ENCODE results near the gene STXBP5L. TPM values are rescaled to one million over a fixed set of nuclear protein-coding genes. Genes with fewer than 3 reads are reported as not detected.
"Not testable (repeated sequence)": the region's sequence is repeated elsewhere in the genome, so short reads cannot be mapped to it uniquely, and the experiment has no call there.

The STXBP5L gene
- total RNA-seq, result 1.4 TPM

- intact Hi-C loops (cut with DNase I), result no loop called here
- DNase-seq (ENCODE audit: low spot score) (peak; percentile 61), ATAC-seq (peak; percentile 76)
Observed at GRCh38 chr3:120908030-120908794, at the start of gene STXBP5L. Gene STXBP5L, plus strand, starts transcription at chr3:120908205. Its CDS starts 1,374 bp downstream, at chr3:120909579.

GRCh38 chr3:120858521-120858920 lies 49.5 kb upstream of the STXBP5L start:
- intact Hi-C loops (cut with DNase I), result no loop called here
- DNase-seq (ENCODE audit: low spot score), result no peak

GRCh38 chr3:120864541-120864940 lies 43.5 kb upstream of the STXBP5L start:
- intact Hi-C loops (cut with DNase I), result no loop called here
- DNase-seq (ENCODE audit: low spot score), result no peak
- ATAC-seq, result no peak

More at GRCh38 chr3:120858521-120858920, 49.5 kb upstream of the STXBP5L start:
- ATAC-seq, result no peak

GRCh38 chr3:120875507-120875906 lies 32.5 kb upstream of the STXBP5L start:
- no peak for ATAC-seq
- no peak for DNase-seq (ENCODE audit: low spot score)
- intact Hi-C loops (cut with DNase I), result no loop called here

GRCh38 chr3:120875989-120876388 lies 32.0 kb upstream of the STXBP5L start:
- intact Hi-C loops (cut with DNase I), result no loop called here
- DNase-seq (ENCODE audit: low spot score), result no peak
- ATAC-seq, result no peak

GRCh38 chr3:120879411-120879810 lies 28.6 kb upstream of the STXBP5L start:
- no peak for DNase-seq (ENCODE audit: low spot score)
- no peak for ATAC-seq
- intact Hi-C loops (cut with DNase I), result no loop called here

GRCh38 chr3:120892921-120893320 lies 15.1 kb upstream of the STXBP5L start:
- no peak for DNase-seq (ENCODE audit: low spot score)

GRCh38 chr3:120894316-120895057 lies 13.5 kb upstream of the STXBP5L start:
- intact Hi-C loops (cut with DNase I), result no loop called here
- ATAC-seq, result no peak
- DNase-seq (ENCODE audit: low spot score), result no peak

More at GRCh38 chr3:120892921-120893320, 15.1 kb upstream of the STXBP5L start:
- intact Hi-C loops (cut with DNase I), result no loop called here
- no peak for ATAC-seq

- intact Hi-C loops (cut with DNase I); DNase-seq (ENCODE audit: low spot score); ATAC-seq: not testable (repeated sequence)
Observed at GRCh38 chr3:120901716-120902115, 6.3 kb upstream of the STXBP5L start.

- no peak for ATAC-seq
- intact Hi-C loops (cut with DNase I), result no loop called here
- DNase-seq (ENCODE audit: low spot score), result no peak
Observed at GRCh38 chr3:120903221-120903620, 4.8 kb upstream of the STXBP5L start.

- intact Hi-C loops (cut with DNase I), result no loop called here
- no peak for DNase-seq (ENCODE audit: low spot score)
- ATAC-seq, result peak; percentile 22
Observed at GRCh38 chr3:120907659-120908029, 361 bp upstream of the STXBP5L start.

- intact Hi-C loops (cut with DNase I), result no loop called here
- no peak for ATAC-seq
- DNase-seq (ENCODE audit: low spot score), result no peak
Observed at GRCh38 chr3:120908795-120909601, 993 bp downstream of the STXBP5L start.

GRCh38 chr3:120909602-120909878 lies 1.5 kb downstream of the STXBP5L start:
- no peak for DNase-seq (ENCODE audit: low spot score)
- intact Hi-C loops (cut with DNase I), result no loop called here
- ATAC-seq, result no peak

GRCh38 chr3:120926146-120926545 lies 18.1 kb downstream of the STXBP5L start:
- intact Hi-C loops (cut with DNase I), result no loop called here
- no peak for DNase-seq (ENCODE audit: low spot score)
- ATAC-seq, result no peak

GRCh38 chr3:120928991-120929390 lies 21.0 kb downstream of the STXBP5L start:
- intact Hi-C loops (cut with DNase I), result no loop called here
- no peak for ATAC-seq
- DNase-seq (ENCODE audit: low spot score), result no peak

GRCh38 chr3:120931593-120931992 lies 23.6 kb downstream of the STXBP5L start:
- no peak for ATAC-seq
- intact Hi-C loops (cut with DNase I), result no loop called here
- DNase-seq (ENCODE audit: low spot score), result no peak

GRCh38 chr3:120956143-120956542 lies 48.1 kb downstream of the STXBP5L start:
- no peak for DNase-seq (ENCODE audit: low spot score)

GRCh38 chr3:120982608-120983320 lies 74.8 kb downstream of the STXBP5L start:
- DNase-seq (ENCODE audit: low spot score) (no peak), ATAC-seq (no peak)
- intact Hi-C loops (cut with DNase I), result no loop called here

More at GRCh38 chr3:120956143-120956542, 48.1 kb downstream of the STXBP5L start:
- intact Hi-C loops (cut with DNase I), result no loop called here
- ATAC-seq, result no peak

GRCh38 chr3:120983321-120983665 lies 75.3 kb downstream of the STXBP5L start:
- intact Hi-C loops (cut with DNase I), result no loop called here
- no peak for ATAC-seq
- DNase-seq (ENCODE audit: low spot score), result no peak

Data from sciatic nerve (tissue), 2 donors.